Parathyroid adenoma (tissue), 2 donors: Measurements from ENCODE around the gene SPRY1.

Experiments
- H2AFZ ChIP-seq: fragments of 300-600 bp; sonication (generic); one replicate; pipeline ENCODE4 v1.7.0; 2017; ENCODE audit warnings: antibody characterized with exemption, mild to moderate bottlenecking
- H3K27ac ChIP-seq: fragments of 300-600 bp; sonication (generic); one replicate; pipeline ENCODE4 v1.7.0; 2017
- H3K27me3 ChIP-seq: fragments of 300-600 bp; sonication (generic); one replicate; pipeline ENCODE4 v1.7.0; 2017; ENCODE audit warnings: low read length; ENCODE audit not compliant: control insufficient read depth, insufficient read depth
- H3K36me3 ChIP-seq: fragments of 300-600 bp; sonication (generic); one replicate; pipeline ENCODE4 v1.7.0; 2017; ENCODE audit warnings: low read length; ENCODE audit not compliant: control insufficient read depth, insufficient read depth
- H3K4me1 ChIP-seq: fragments of 300-600 bp; sonication (generic); one replicate; pipeline ENCODE4 v1.7.0; 2017; ENCODE audit warnings: control low read depth
- H3K4me2 ChIP-seq: fragments of 300-600 bp; sonication (generic); one replicate; pipeline ENCODE4 v1.7.0; 2017; ENCODE audit warnings: low read length
- H3K4me3 ChIP-seq: fragments of 300-600 bp; sonication (generic); one replicate; pipeline ENCODE4 v1.7.0; 2017; ENCODE audit warnings: low read depth, low read length
- H3K79me2 ChIP-seq: fragments of 300-600 bp; sonication (generic); one replicate; pipeline ENCODE4 v1.7.0; 2017; ENCODE audit warnings: control low read depth
- H3K9ac ChIP-seq: fragments of 300-600 bp; sonication (generic); one replicate; pipeline ENCODE4 v1.7.0; 2017; ENCODE audit warnings: mild to moderate bottlenecking
- H3K9me3 ChIP-seq: fragments of 300-600 bp; sonication (generic); one replicate; pipeline ENCODE4 v1.7.0; 2017; ENCODE audit warnings: low read length; ENCODE audit not compliant: control insufficient read depth
- CTCF ChIP-seq: fragments of 300-600 bp; sonication (generic); IDR thresholded peaks from one replicate; pipeline ENCODE4 v1.7.0; 2017; ENCODE audit warnings: antibody characterized with exemption, mild to moderate bottlenecking
- donor health status: primary hyperparathyroidism.

The SPRY1 gene

GRCh38 chr4:123433573-123433972, 37.0 kb downstream of the SPRY1 start:
- no peak overlapping the region for H3K4me3 ChIP-seq
- no peak overlapping the region for H3K4me2 ChIP-seq
- no peaks in the 10 kb centered on the region for H3K79me2 ChIP-seq
- H3K27me3 ChIP-seq: no peaks in the 10 kb centered on the region
- TF ChIP-seq CTCF: no peak
- H3K27ac ChIP-seq: no peak overlapping the region
- no peak overlapping the region for H3K9ac ChIP-seq
- H2AFZ ChIP-seq: no peak overlapping the region
- no peaks in the 10 kb centered on the region for H3K4me1 ChIP-seq
- no peaks in the 10 kb centered on the region for H3K9me3 ChIP-seq
- no peaks in the 10 kb centered on the region for H3K36me3 ChIP-seq

- H3K27ac ChIP-seq: no peak overlapping the region
Measured at GRCh38 chr4:123433976-123434375, 37.4 kb downstream of the SPRY1 start.

GRCh38 chr4:123435246-123436113, 38.9 kb downstream of the SPRY1 start:
- no peak overlapping the region for H3K4me2 ChIP-seq
- no peaks in the 10 kb centered on the region for H3K79me2 ChIP-seq
- no peak overlapping the region for H3K4me3 ChIP-seq
- no peaks in the 10 kb centered on the region for H3K27me3 ChIP-seq
- no peak overlapping the region for H2AFZ ChIP-seq
- H3K9ac ChIP-seq: no peak overlapping the region
- H3K4me1 ChIP-seq: no peaks in the 10 kb centered on the region
- no peaks in the 10 kb centered on the region for H3K9me3 ChIP-seq
- no peak overlapping the region for H3K27ac ChIP-seq
- no peak for TF ChIP-seq CTCF
- no peaks in the 10 kb centered on the region for H3K36me3 ChIP-seq

More at GRCh38 chr4:123433976-123434375, 37.4 kb downstream of the SPRY1 start:
- Histone ChIP-seq H3K27me3 (no peaks in the 10 kb centered on the region), H3K9me3 (no peaks in the 10 kb centered on the region), H3K4me2 (no peak overlapping the region), H2AFZ (no peak overlapping the region), H3K36me3 (no peaks in the 10 kb centered on the region), H3K9ac (no peak overlapping the region), H3K79me2 (no peaks in the 10 kb centered on the region), H3K4me3 (no peak overlapping the region), H3K4me1 (no peaks in the 10 kb centered on the region)
- TF ChIP-seq CTCF: no peak

- no peak overlapping the region for H2AFZ ChIP-seq
- no peaks in the 10 kb centered on the region for H3K79me2 ChIP-seq
- TF ChIP-seq CTCF: no peak
- H3K4me1 ChIP-seq: no peaks in the 10 kb centered on the region
- no peak overlapping the region for H3K27ac ChIP-seq
- H3K4me2 ChIP-seq: no peak overlapping the region
- H3K4me3 ChIP-seq: no peak overlapping the region
- no peaks in the 10 kb centered on the region for H3K27me3 ChIP-seq
- no peaks in the 10 kb centered on the region for H3K9me3 ChIP-seq
- no peak overlapping the region for H3K9ac ChIP-seq
- H3K36me3 ChIP-seq: no peaks in the 10 kb centered on the region
Measured at GRCh38 chr4:123438031-123438430, 41.4 kb downstream of the SPRY1 start.
